ENCODE measurements around the gene KRTAP5-1.
"Not testable (repeated sequence)": the region's sequence is repeated elsewhere in the genome, so short reads cannot be mapped to it uniquely, and the experiment has no call there.

KRTAP5-1 gene

GRCh38 chr11:1601663-1602062 is 16.6 kb upstream of the KRTAP5-1 start:
- DNase-seq, result not testable (repeated sequence)

- no peak for DNase-seq
These were observed 15.5 kb upstream of the KRTAP5-1 start for GRCh38 chr11:1600626-1601025.

- DNase-seq, result no peak
These were observed 13.7 kb upstream of the KRTAP5-1 start for GRCh38 chr11:1598816-1599215.

DNA sequence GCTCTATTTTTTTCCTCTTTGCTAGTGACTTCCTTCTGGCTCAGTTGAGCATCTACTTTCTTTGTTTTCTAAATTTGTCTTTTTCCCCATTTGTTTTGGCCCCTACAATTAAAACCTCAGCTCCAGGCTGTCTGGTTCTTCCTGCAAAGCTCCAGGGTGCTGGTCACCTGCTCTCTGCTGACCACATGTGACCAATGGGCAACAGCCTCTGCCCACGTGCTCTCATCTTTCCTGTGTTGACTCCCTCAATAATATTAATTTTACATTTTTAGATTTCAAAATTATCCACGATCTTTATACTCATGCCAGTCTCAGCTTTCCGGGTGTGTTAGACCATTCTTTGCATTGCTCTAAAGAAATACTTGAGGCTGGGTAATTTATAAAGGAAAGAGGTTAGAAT is 13.3 kb upstream of the KRTAP5-1 start:
- not testable (repeated sequence) for DNase-seq

DNA sequence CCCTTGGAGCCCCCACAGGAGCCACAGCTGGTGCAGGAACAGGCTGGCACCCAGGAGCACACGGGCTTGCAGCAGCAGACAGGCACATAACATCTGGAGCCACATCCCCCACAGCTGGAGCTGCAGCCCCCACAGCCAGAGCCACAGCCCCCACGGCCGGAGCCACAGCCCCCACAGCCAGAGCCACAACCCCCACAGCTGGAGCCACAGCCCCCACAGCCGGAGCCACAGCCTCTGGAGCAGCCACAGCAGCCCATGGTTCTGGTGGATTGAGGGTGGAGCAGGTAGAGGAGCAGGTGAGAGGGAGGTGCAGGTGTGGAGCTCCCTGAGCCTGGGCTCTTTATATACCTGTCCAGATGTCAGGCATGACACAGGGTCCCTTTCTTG is 12.9 kb upstream of the KRTAP5-1 start, which contains the start of gene KRTAP5-2:
Gene KRTAP5-2 (minus strand): TSS at position 301 of the 387 bp plus-strand sequence. CDS start 44 bp downstream, at position 257.
- DNase-seq, result no peak

DNA sequence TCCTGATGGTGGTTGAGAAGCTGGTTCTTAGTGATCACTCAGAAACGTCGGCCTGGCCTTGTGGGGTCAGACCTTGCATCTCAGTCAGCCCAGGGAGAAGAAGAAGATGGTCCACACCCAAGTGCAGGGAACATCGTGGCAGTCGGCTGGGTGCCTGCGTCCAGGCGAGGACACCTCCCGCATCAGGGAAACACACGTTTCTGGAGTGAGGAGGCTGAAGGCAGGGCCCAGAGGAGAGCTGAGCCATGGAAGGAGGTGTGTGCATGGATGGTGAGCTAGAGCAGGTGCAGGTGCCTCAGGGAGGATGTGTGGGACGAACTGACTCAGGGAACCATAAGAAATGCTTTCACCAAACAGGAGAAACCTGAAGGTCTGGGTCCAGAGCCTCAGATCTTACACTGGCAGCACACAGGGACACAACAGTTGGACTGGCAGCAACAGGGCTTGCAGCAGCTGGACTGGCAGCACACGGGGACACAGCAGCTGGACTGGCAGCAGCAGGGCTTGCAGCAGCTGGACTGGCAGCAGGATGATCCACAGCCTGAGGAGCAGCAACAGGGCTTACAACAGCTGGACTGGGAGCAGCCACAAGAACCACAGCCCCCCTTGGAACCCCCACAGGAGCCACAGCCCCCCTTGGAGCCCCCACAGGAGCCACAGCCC is 12.4 kb upstream of the KRTAP5-1 start:
- DNase-seq, result no peak

GRCh38 chr11:1596576-1597121 is 11.6 kb upstream of the KRTAP5-1 start:
- DNase-seq, result not testable (repeated sequence)

DNA sequence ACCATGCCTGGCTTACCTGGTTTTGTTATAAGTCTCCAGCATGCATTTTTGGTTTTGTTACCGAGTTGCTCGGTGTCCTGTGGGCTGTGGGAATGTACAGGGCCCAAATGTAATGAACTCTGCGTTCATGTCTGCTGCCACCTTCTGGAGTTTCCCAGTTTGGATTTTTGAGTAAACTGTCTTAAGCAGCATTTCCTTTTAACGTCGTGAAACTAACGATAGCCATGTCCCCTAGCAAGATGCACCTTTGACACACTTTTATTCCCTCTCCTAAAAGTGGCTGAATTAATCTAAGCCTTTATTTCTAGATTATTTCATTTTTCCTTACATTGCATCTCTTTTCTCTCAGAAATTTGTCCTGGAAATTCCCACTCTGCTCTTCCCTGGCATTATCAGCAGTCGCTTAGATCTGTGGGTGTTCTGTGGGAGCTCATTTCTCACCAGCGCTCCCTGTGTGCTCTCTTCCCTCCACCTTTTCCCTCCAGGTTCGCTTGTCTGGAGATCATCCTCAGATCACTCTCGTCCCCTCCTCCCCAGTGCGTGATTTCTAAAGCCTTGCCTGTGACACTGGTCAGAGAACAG is 11.0 kb upstream of the KRTAP5-1 start:
- DNase-seq, result not testable (repeated sequence)

DNA sequence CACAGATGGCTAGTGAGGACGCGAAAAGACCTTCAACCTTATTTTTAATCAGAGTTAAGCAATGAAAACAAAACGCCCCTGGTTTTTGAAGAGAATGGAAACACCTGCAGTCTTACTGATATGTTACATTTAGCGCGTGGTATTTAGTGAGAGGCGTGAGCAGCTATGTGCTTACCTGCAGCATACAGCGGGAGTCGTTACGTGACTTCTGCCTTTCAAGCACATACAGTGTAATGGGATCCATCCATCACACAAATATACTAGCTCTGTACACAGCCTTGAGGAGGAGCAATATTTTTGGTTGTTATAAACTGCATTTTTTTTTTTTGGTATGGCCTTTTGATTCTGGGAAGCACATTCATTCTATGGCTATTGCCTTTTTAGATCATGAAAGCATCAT is 7.5 kb upstream of the KRTAP5-1 start:
- no peak for DNase-seq

- no peak for DNase-seq
These were observed 4.9 kb upstream of the KRTAP5-1 start for GRCh38 chr11:1589996-1590395.

- not testable (repeated sequence) for DNase-seq
These were observed 4.3 kb upstream of the KRTAP5-1 start for GRCh38 chr11:1589191-1589963.

- no peak for DNase-seq
These were observed 1.6 kb upstream of the KRTAP5-1 start for GRCh38 chr11:1586699-1587098.

DNA sequence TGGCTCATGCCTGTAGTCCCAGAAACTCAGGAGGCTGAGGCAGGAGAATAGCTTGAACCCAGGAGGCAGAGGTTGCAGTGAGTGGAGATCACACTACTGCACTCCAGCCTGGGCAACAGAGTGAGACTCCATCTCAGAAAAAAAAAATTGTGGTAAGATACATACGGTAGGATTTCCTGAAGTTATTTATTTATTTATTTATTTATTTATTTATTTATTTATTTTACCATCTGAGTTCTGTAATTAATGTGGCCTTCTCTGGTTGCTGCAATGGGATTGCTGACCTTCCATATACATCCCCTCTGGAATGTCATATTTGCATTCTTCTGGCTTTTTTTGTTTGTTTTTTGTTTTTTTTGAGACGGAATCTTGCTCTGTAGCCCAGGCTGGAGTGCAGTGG is 2.2 kb downstream of the KRTAP5-1 start:
- not testable (repeated sequence) for DNase-seq

- no peak for DNase-seq
These were observed 3.1 kb downstream of the KRTAP5-1 start for GRCh38 chr11:1581976-1582375.

DNA sequence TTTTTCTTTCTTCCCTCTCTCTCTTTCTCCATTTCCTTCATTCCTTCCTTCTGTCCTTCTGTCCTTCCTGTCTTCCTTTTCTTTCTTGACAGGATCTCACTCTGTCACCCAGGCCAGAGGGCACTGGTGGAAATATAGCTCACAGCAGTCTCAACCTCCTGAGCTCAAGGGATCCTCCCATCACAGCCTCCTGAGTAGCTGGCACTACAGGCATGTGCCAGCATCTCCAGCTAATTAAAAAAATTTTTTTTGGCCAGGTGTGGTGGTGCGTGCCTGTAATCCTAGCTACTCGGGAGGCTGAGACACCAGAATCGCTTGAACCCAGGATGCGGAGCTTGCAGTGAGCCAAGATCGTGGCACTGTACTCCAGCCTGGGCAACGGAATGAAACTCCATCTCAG is 8.3 kb downstream of the KRTAP5-1 start:
- no peak for DNase-seq

GRCh38 chr11:1575756-1576155 is 9.3 kb downstream of the KRTAP5-1 start:
- not testable (repeated sequence) for DNase-seq

- no peak for DNase-seq
These were observed 10.2 kb downstream of the KRTAP5-1 start for GRCh38 chr11:1574933-1575242.

DNA sequence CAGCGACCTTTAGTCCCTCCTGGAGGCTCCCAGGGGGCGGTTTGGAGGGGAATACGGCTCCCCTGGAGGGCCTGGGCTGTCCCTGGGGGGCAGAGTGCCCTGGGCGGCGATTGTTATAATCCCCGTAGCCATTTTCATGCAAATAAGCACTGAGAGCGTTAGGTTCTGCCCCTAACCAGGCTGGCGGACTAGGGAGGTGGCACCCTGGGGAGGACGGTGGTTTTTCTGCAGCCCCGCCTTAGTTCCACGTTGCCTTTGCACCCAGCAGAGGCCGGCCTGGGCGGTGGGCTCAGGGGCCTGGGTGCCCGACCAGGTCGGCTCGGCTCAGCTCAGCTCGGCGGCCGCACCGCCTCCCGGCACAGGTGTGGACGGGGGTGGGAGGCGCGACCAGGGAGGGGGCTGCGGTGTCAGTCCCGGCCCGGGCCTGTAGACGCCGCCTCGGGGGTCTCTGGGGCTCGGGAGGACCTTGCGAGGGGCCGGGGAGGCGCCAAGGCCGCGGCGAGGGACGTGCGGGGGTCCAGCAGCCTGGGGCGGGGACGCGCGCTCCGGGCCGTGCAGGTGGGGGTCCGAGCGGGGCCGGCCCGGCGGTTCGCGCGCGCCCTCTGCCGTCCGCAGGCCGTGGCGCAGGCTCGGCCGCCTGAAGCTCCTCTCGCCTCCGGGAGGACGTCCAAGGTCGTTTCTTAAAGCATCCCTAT is 10.7 kb downstream of the KRTAP5-1 start:
- DNase-seq, result peak; percentile 31

DNA sequence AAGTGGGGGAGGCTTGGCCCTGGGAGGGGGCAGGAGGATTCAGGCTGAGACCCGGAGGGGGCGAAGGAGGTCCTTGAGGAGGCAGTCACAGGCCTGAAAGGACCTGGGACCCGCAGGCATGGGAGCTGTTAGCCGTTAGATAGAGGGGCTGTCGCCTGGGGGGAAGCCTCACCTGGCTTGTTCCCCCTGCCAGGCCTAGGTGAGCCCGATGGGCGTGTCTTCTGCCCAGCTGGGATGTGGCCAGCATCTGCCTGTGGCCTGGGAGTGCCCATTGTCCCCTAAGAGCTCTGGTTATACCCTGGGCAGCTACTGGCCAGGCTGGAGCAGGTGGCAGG is 11.2 kb downstream of the KRTAP5-1 start:
- DNase-seq, result no peak

DNA sequence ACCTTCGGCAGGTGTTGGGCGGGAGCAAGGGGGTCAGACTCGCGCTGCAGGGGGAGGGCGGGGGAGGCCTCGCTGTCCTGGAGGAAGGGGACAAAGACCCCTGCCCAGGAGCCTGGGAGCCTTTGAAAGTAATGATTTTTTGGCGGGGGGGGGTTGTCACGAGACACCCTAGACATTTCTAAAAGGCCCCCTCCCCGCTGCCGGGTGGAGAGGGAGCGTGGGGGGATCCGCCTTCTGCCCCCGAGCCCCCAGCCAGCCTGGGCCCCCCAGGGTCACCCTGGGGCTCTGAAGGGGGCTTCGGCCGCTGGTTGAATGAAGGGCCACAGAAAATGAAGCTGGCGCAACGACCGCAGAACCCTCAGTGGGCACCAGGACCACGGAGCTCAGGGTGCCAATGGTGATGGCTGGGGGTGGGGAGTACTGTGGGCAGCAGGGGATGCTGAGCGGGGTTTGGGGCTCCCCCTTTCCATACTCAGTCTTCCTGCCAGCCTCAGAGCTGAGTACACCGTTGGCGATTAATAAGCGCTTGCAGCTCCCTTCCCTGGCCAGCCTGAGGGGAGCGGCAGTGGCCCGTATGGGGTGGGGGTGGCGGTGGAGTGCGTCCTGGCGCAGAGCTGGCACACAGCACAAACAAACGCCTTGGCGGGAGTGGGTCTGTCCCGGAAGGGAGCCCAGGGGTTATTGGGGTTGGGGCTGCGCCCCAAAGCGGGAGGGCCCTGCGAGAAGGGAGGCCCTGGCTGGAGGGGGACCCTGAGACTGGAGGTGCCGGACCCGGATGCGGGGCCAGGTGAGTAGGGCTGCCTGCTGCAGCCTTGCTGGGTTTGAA is 11.8 kb downstream of the KRTAP5-1 start:
- DNase-seq, result no peak

- DNase-seq, result peak; percentile 78
These were observed 12.6 kb downstream of the KRTAP5-1 start, which contains the start of gene DUSP8 for GRCh38 chr11:1572197-1573076. DUSP8 (minus strand) TSS chr11:1572271; CDS start chr11:1565826, 6,445 bp downstream.
